A549 (cell line): Measurements from ENCODE around the gene YWHAG. TPM values are rescaled to one million over a fixed set of nuclear protein-coding genes. Genes with fewer than 3 reads are reported as not detected.
A peak's percentile ranks its signal among the peaks of the same experiment; 100 is the strongest.
"Not testable (repeated sequence)": the region's sequence is repeated elsewhere in the genome, so short reads cannot be mapped to it uniquely, and the experiment has no call there.

Experiments used
- ATAC-seq, 2 experiments: fragments of 200-7000 bp in 1 of 2; fragments of >200 bp in 1 of 2; cut with Nextera tagmentation in 1 of 2; cut with Tn5 transposase in 1 of 2; 3 replicates each; pipeline versions ENCODE4 v1.8.0 to v1.9.1; 2018 to 2020; ENCODE audit warnings: mild to moderate bottlenecking in 1 of 2, moderate library complexity in 1 of 2
- CTCF ChIA-PET: fragments of 300-600 bp; sonication (Branson Sonifier 250); formaldehyde crosslinking; extraction: SDS; loops from one replicate; lab custom pipeline; 2021; ENCODE audit warnings: antibody characterized with exemption, inconsistent platforms; lab: Yijun Ruan, JAX
- POLR2A ChIA-PET: fragments of 350-600 bp; formaldehyde crosslinking; extraction: SDS; loops from one replicate; lab custom pipeline; 2021; ENCODE audit warnings: antibody characterized with exemption, inconsistent platforms; lab: Yijun Ruan, JAX
- DNase-seq, 2 experiments: peaks; one replicate each; pipeline versions ENCODE4 v3.0.0 to v3.0.0-alpha.2; 2011 to 2016; ENCODE audit warnings: low read depth in 1 of 2, low spot score in 1 of 2
- FAIRE-seq: peaks from 2 replicates; lab custom pipeline; 2011; peaks lifted over from hg19 to GRCh38; lab: Jason Lieb, UNC
- H3K27ac ChIP-seq, 2 experiments: fragments of >200 bp; sonication (Bioruptor Twin); formaldehyde crosslinking; 3 replicates each; pipeline ENCODE4 v1.5.1; 2016 to 2017
- H3K4me1 ChIP-seq: fragments of >200 bp; sonication (Bioruptor Twin); formaldehyde crosslinking; 3 replicates; pipeline ENCODE4 v1.6.1; 2016
- H3K4me2 ChIP-seq: fragments of >200 bp; sonication (Bioruptor Twin); formaldehyde crosslinking; 3 replicates; pipeline ENCODE4 v1.6.1; 2016
- H3K4me3 ChIP-seq: fragments of >200 bp; sonication (Bioruptor Twin); formaldehyde crosslinking; 3 replicates; pipeline ENCODE4 v1.5.1; 2016
- H3K9me3 ChIP-seq: fragments of >200 bp; sonication (Bioruptor Twin); formaldehyde crosslinking; 3 replicates; pipeline ENCODE4 v1.6.1; 2016
- BCL3 ChIP-seq: fragments of >200 bp; sonication (Bioruptor Twin); formaldehyde crosslinking; IDR thresholded peaks from 3 replicates; pipeline ENCODE4 v1.6.1; 2016
- BHLHE40 ChIP-seq: IDR thresholded peaks from 2 replicates; pipeline ENCODE4 v1.6.1; 2012; ENCODE audit warnings: low read depth, low read length, inconsistent platforms
- CHD2 ChIP-seq: fragments of 150-350 bp; IDR thresholded peaks from 2 replicates; pipeline ENCODE4 v1.6.1; 2014; ENCODE audit warnings: low read length; ENCODE audit not compliant: partially characterized antibody
- ESRRA ChIP-seq: fragments of 150-350 bp; IDR thresholded peaks from 2 replicates; pipeline ENCODE4 v1.6.1; 2014; ENCODE audit warnings: mild to moderate bottlenecking, low read length, borderline replicate concordance
- FOSB ChIP-seq: fragments of 250-450 bp; sonication (Bioruptor Pico); IDR thresholded peaks from 2 replicates; pipeline ENCODE4 v1.5.0; 2020; ENCODE audit warnings: mild to moderate bottlenecking, moderate library complexity
- HDAC2 ChIP-seq: fragments of 200-600 bp; sonication (generic); IDR thresholded peaks from 2 replicates; pipeline ENCODE4 v1.6.1; 2016
- HES2 ChIP-seq: fragments of >200 bp; sonication (Bioruptor Twin); formaldehyde crosslinking; IDR thresholded peaks from 2 replicates; pipeline ENCODE4 v1.6.1; 2016
- KDM1A ChIP-seq: fragments of 200-600 bp; sonication (generic); IDR thresholded peaks from 2 replicates; pipeline ENCODE4 v1.6.1; 2016; ENCODE audit warnings: low read depth, mild to moderate bottlenecking
- MYC ChIP-seq: IDR thresholded peaks from 2 replicates; pipeline ENCODE4 v1.6.1; 2012; ENCODE audit warnings: mild to moderate bottlenecking, inconsistent platforms, low read length, improper control_type of control experiment, borderline replicate concordance
- NFE2L2 ChIP-seq: fragments of 150-350 bp; conservative IDR thresholded peaks from 2 replicates; pipeline ENCODE4 v1.6.1; 2014; ENCODE audit warnings: low read length
- NPAS2 ChIP-seq: fragments of 250-450 bp; sonication (Bioruptor Pico); IDR thresholded peaks from 2 replicates; pipeline ENCODE4 v1.8.0; 2022; ENCODE audit warnings: mild to moderate bottlenecking, moderate library complexity, borderline replicate concordance
- NR3C1 ChIP-seq: fragments of >200 bp; sonication (Bioruptor Twin); formaldehyde crosslinking; IDR thresholded peaks from 3 replicates; pipeline ENCODE4 v1.6.1; 2017
- POLR2AphosphoS2 ChIP-seq: conservative IDR thresholded peaks from 2 replicates; pipeline ENCODE4 v1.6.1; 2012; ENCODE audit warnings: low read length, improper control_type of control experiment, inconsistent platforms
- RCOR1 ChIP-seq: fragments of 150-350 bp; IDR thresholded peaks from 2 replicates; pipeline ENCODE4 v1.6.1; 2014; ENCODE audit warnings: antibody characterized with exemption, low read length, low read depth
- ZNF302 ChIP-seq: fragments of 250-450 bp; sonication (Bioruptor Pico); IDR thresholded peaks from 2 replicates; pipeline ENCODE4 v1.9.0; 2021; ENCODE audit warnings: inconsistent platforms, mild to moderate bottlenecking, moderate library complexity
- WGBS: methylation state at CpG from one replicate; pipeline ENCODE4 v1.1.6; 2017; ENCODE audit errors: missing lambda C conversion rate; 5-methylcytosine and 5-hydroxymethylcytosine counted together
- polyA plus RNA-seq, 4 experiments: library from polyadenylated mRNA; depleted of rRNA in 3 of 4; stranded (reverse); fragments of >200 nt; fragmentation: RNase III in 1 of 4; extraction: RNeasy Plus Mini Kit Qiagen cat#74134 plus additional on column Dnase treatment in 1 of 4; gene quantifications; 2 replicates in 3 of 4; 3 replicates in 1 of 4; pipeline ENCODE4 v1.2.3, GENCODE V29; 2011 to 2017
- TF ChIP-seq, protein P1 (sequence below): fragments of 450-650 bp; IDR thresholded peaks from 2 replicates; pipeline ENCODE4 v1.6.1; 2014; ENCODE audit warnings: antibody characterized with exemption

Gene YWHAG
- polyA plus RNA-seq, 2 of the 4 experiments (the other 2 are of a cell fraction), result 141 to 302 TPM

GRCh38 chr7:76337147-76337546 is 21.6 kb downstream of the YWHAG start:
- 0 out of 6 replicates have a peak, but pooled peaks of 1 of the 2 experiments have one; percentile 5 for ATAC-seq
- ChIA-PET POLR2A (interaction anchor here (1.6 kb wide), 1 partner anchor 19 kb away, joined by 4 read pairs; no protein-coding TSS in a partner anchor), CTCF (interaction anchor here (1.5 kb wide), 1 partner anchor 11 kb away, joined by 7 read pairs; no protein-coding TSS in a partner anchor)
- Histone ChIP-seq H3K4me3 (no peak overlapping the region), H3K4me2 (no peak overlapping the region), H3K27ac (no peak overlapping the region), H3K9me3 (no peaks in the 10 kb centered on the region), H3K4me1 (peaks cover 90% of the 10 kb centered on the region)
- WGBS, result 85% methylated on average over 6 of the region's 6 CpGs
- no peak for TF ChIP-seq CHD2
- TF ChIP-seq NFE2L2, result no peak
- TF ChIP-seq HES2, result no peak
- no peak for TF ChIP-seq ESRRA
- no peak for TF ChIP-seq HDAC2
- TF ChIP-seq NR3C1, result no peak
- no peak for TF ChIP-seq MYC
- no peak for TF ChIP-seq BCL3
- no peak for TF ChIP-seq RCOR1
- no peak for TF ChIP-seq BHLHE40
- no peak for TF ChIP-seq FOSB
- TF ChIP-seq, protein P1, sequence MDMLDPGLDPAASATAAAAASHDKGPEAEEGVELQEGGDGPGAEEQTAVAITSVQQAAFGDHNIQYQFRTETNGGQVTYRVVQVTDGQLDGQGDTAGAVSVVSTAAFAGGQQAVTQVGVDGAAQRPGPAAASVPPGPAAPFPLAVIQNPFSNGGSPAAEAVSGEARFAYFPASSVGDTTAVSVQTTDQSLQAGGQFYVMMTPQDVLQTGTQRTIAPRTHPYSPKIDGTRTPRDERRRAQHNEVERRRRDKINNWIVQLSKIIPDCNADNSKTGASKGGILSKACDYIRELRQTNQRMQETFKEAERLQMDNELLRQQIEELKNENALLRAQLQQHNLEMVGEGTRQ, result no peak
- TF ChIP-seq ZNF302 (CRISPR knock-in tag), result no peak
- TF ChIP-seq POLR2AphosphoS2, result no peak
- no peak for DNase-seq
- no peak for FAIRE-seq

- Histone ChIP-seq H3K27ac (no peak overlapping the region; a peak in 1 of 6 replicates), H3K4me1 (peaks cover 82% of the 10 kb centered on the region), H3K9me3 (no peaks in the 10 kb centered on the region), H3K4me3 (no peak overlapping the region)
- CTCF ChIA-PET, result interaction anchor here (1.5 to 10.1 kb wide), 3 partner anchors 10 to 17 kb away, joined by 7 to 86 read pairs (median 7); no protein-coding TSS in a partner anchor
- TF ChIP-seq KDM1A (no peak), POLR2AphosphoS2 (peak; percentile 64; the same call in 1 of the 2 replicates)
- TF ChIP-seq, all 56 proteins: peak for 1
- ATAC-seq, result peak in 1 of 2 experiments; percentile 25; a peak in 2 of 6 replicates
- FAIRE-seq, result no peak
- H3K4me2 ChIP-seq, result no peak overlapping the region
- no peak for DNase-seq
- POLR2A ChIA-PET, result interaction anchor here (0.7 kb wide), 1 partner anchor 8 kb away, joined by 4 read pairs; no protein-coding TSS in a partner anchor
Observed at GRCh38 chr7:76336094-76336493, 22.7 kb downstream of the YWHAG start.

DNA sequence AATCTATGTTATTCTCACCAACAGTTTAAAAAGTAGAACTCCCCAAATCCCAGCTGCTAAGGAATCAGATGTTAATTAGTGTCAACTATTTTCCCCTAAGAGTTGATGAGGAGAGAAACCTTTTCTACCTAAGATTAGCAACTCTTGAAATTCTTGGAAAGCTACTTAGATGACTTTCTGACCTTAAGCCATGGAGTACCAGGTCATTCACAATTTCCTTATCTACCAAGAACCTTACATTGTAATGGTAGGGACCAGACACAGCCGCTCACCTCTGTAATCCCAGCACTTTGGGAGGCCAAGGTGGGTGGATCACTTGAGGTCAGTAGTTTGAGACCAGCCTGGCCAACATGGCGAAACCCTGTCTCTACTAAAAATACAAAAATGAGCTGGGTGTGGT is 23.4 kb downstream of the YWHAG start:
- ChIA-PET CTCF (interaction anchor here (0.6 to 10.1 kb wide), 4 partner anchors 16 to 59 kb away, joined by 3 to 86 read pairs (median 5); no protein-coding TSS in a partner anchor), POLR2A (interaction anchor here (1.5 kb wide), 1 partner anchor 23 kb away, joined by 5 read pairs; the partner anchor contains the start of gene YWHAG)
- not testable (repeated sequence) for H3K4me3 ChIP-seq, H3K9me3 ChIP-seq, ATAC-seq, H3K27ac ChIP-seq, FAIRE-seq, DNase-seq, H3K4me2 ChIP-seq
- H3K4me1 ChIP-seq, result peaks cover 76% of the 10 kb centered on the region
- 92% methylated on average over 2 of the region's 2 CpGs for WGBS

- CTCF ChIA-PET, result interaction anchor here (1.2 to 10.1 kb wide), 3 partner anchors 15 to 20 kb away, joined by 4 to 86 read pairs (median 7); no protein-coding TSS in a partner anchor
Observed at GRCh38 chr7:76334320-76334967, 24.3 kb downstream of the YWHAG start.

More at GRCh38 chr7:76334320-76334967, 24.3 kb downstream of the YWHAG start:
- no peak overlapping the region; the same call in 2 of the 3 replicates for H3K4me2 ChIP-seq
- FAIRE-seq, result no peak
- TF ChIP-seq NPAS2, result no peak
- TF ChIP-seq, all 56 proteins: peak for 0
- no peak overlapping the region for H3K4me3 ChIP-seq
- H3K9me3 ChIP-seq, result no peaks in the 10 kb centered on the region
- DNase-seq (no peak), ATAC-seq (no peak)
- POLR2A ChIA-PET, result interaction anchor here (1.5 kb wide), 1 partner anchor 24 kb away, joined by 5 read pairs; the partner anchor contains the start of gene YWHAG
- H3K4me1 ChIP-seq, result peaks cover 66% of the 10 kb centered on the region
- no peak overlapping the region for H3K27ac ChIP-seq
- WGBS, result 89% methylated on average over 6 of the region's 6 CpGs
